AG08396 (cell line): ENCODE results near the gene KRT36.

Source experiments
- DNase-seq: peaks from one replicate; pipeline ENCODE4 v3.0.0; 2012; ENCODE audit warnings: low spot score, mixed read lengths

KRT36 gene

GRCh38 chr17:41521574-41522261, 32.0 kb upstream of the KRT36 start:
- peak; percentile 68 for DNase-seq

GRCh38 chr17:41520821-41521521, 31.3 kb upstream of the KRT36 start:
- DNase-seq, result no peak

GRCh38 chr17:41519501-41520224, 30.0 kb upstream of the KRT36 start:
- DNase-seq, result no peak

- DNase-seq, result no peak
Observed at GRCh38 chr17:41518789-41519449, 29.2 kb upstream of the KRT36 start, which contains the start of gene KRT15. Gene KRT15 (minus strand): TSS chr17:41518890. CDS start chr17:41518827, 63 bp downstream.

GRCh38 chr17:41518031-41518430, 28.3 kb upstream of the KRT36 start:
- DNase-seq, result no peak

GRCh38 chr17:41516830-41517283, 27.1 kb upstream of the KRT36 start:
- DNase-seq, result no peak

GRCh38 chr17:41516147-41516829, 26.6 kb upstream of the KRT36 start:
- no peak for DNase-seq

- DNase-seq, result no peak
Observed at GRCh38 chr17:41513168-41513547, 23.4 kb upstream of the KRT36 start.

- no peak for DNase-seq
Observed at GRCh38 chr17:41512546-41513167, 22.9 kb upstream of the KRT36 start.

- no peak for DNase-seq
Observed at GRCh38 chr17:41511716-41512115, 22.0 kb upstream of the KRT36 start.

GRCh38 chr17:41511116-41511515, 21.4 kb upstream of the KRT36 start:
- no peak for DNase-seq

GRCh38 chr17:41510251-41511065, 20.7 kb upstream of the KRT36 start:
- DNase-seq, result no peak

- DNase-seq, result no peak
Observed at GRCh38 chr17:41507315-41507880, 17.7 kb upstream of the KRT36 start.

- DNase-seq, result no peak
Observed at GRCh38 chr17:41505809-41506767, 16.4 kb upstream of the KRT36 start.

- DNase-seq, result no peak
Observed at GRCh38 chr17:41505007-41505808, 15.5 kb upstream of the KRT36 start, which contains the start of gene KRT13. Gene KRT13 (minus strand): TSS chr17:41505612. CDS start chr17:41505550, 62 bp downstream.

- DNase-seq, result no peak
Observed at GRCh38 chr17:41504246-41504977, 14.7 kb upstream of the KRT36 start.

GRCh38 chr17:41503202-41503601, 13.5 kb upstream of the KRT36 start:
- DNase-seq, result no peak
